Raji (cell line): ENCODE data around the gene SSBP3.

Experiments used
- POLR2A ChIP-seq: IDR thresholded peaks from 2 replicates; pipeline ENCODE4 v1.6.1; 2011; ENCODE audit warnings: low read depth, low read length, control low read depth; ENCODE audit not compliant: insufficient read depth

The SSBP3 gene

GRCh38 chr1:54406339-54407153 is at the start of gene SSBP3:
TSS of gene SSBP3 (minus strand) at chr1:54406394.
- peak; percentile 54; the same call in 1 of the 2 replicates for TF ChIP-seq POLR2A

- TF ChIP-seq POLR2A = no peak
These were observed 47.3 kb upstream of the SSBP3 start for GRCh38 chr1:54453509-54453908.

GRCh38 chr1:54453022-54453421 is 46.8 kb upstream of the SSBP3 start:
- TF ChIP-seq POLR2A = no peak

GRCh38 chr1:54442185-54442584 is 36.0 kb upstream of the SSBP3 start:
- no peak for TF ChIP-seq POLR2A

GRCh38 chr1:54439550-54440223 is 33.5 kb upstream of the SSBP3 start:
- TF ChIP-seq POLR2A = no peak

GRCh38 chr1:54437783-54438182 is 31.6 kb upstream of the SSBP3 start:
- TF ChIP-seq POLR2A = no peak

- TF ChIP-seq POLR2A = no peak
These were observed 30.6 kb upstream of the SSBP3 start for GRCh38 chr1:54436826-54437225.

GRCh38 chr1:54429838-54430237 is 23.6 kb upstream of the SSBP3 start:
- no peak for TF ChIP-seq POLR2A

GRCh38 chr1:54428837-54429518 is 22.8 kb upstream of the SSBP3 start:
- TF ChIP-seq POLR2A = no peak

- no peak for TF ChIP-seq POLR2A
These were observed 19.0 kb upstream of the SSBP3 start for GRCh38 chr1:54425152-54425584.

GRCh38 chr1:54424398-54424797 is 18.2 kb upstream of the SSBP3 start:
- no peak for TF ChIP-seq POLR2A

- TF ChIP-seq POLR2A = no peak
These were observed 14.9 kb upstream of the SSBP3 start for GRCh38 chr1:54421101-54421504.

GRCh38 chr1:54417123-54417522 is 10.9 kb upstream of the SSBP3 start:
- TF ChIP-seq POLR2A = no peak

GRCh38 chr1:54416435-54416834 is 10.2 kb upstream of the SSBP3 start:
- no peak for TF ChIP-seq POLR2A

- no peak for TF ChIP-seq POLR2A
These were observed 9.8 kb upstream of the SSBP3 start for GRCh38 chr1:54415991-54416390.

- no peak for TF ChIP-seq POLR2A
These were observed 9.3 kb upstream of the SSBP3 start for GRCh38 chr1:54415533-54415932.
